GM12865 (cell line): Measurements from ENCODE around the gene SLC25A44.

Experiments used
- DNase-seq: peaks from one replicate; pipeline ENCODE4 v3.0.0; 2010; ENCODE audit warnings: low read depth
- H3K4me3 ChIP-seq: 2 replicates; pipeline ENCODE4 v1.5.1; 2011; ENCODE audit warnings: mild to moderate bottlenecking, low read depth, low read length, control low read depth
- TF ChIP-seq, protein P1 (sequence below): IDR thresholded peaks from 2 replicates; pipeline ENCODE4 v1.5.1; 2011; ENCODE audit warnings: low read length, control low read depth, low read depth, inconsistent platforms; ENCODE audit not compliant: insufficient read depth; ENCODE audit errors: missing control alignments

Gene SLC25A44

GRCh38 chr1:156149374-156150332 lies 44.3 kb upstream of the SLC25A44 start:
- peak; percentile 93 for DNase-seq
- H3K4me3 ChIP-seq = peak overlapping the region; percentile 55
- TF ChIP-seq, protein P1, sequence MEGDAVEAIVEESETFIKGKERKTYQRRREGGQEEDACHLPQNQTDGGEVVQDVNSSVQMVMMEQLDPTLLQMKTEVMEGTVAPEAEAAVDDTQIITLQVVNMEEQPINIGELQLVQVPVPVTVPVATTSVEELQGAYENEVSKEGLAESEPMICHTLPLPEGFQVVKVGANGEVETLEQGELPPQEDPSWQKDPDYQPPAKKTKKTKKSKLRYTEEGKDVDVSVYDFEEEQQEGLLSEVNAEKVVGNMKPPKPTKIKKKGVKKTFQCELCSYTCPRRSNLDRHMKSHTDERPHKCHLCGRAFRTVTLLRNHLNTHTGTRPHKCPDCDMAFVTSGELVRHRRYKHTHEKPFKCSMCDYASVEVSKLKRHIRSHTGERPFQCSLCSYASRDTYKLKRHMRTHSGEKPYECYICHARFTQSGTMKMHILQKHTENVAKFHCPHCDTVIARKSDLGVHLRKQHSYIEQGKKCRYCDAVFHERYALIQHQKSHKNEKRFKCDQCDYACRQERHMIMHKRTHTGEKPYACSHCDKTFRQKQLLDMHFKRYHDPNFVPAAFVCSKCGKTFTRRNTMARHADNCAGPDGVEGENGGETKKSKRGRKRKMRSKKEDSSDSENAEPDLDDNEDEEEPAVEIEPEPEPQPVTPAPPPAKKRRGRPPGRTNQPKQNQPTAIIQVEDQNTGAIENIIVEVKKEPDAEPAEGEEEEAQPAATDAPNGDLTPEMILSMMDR = no peak

- peak; percentile 38 for DNase-seq
- TF ChIP-seq, protein P1 = no peak
- peak overlapping the region; percentile 55 for H3K4me3 ChIP-seq
Measured at GRCh38 chr1:156150333-156151011, 43.4 kb upstream of the SLC25A44 start.

DNA sequence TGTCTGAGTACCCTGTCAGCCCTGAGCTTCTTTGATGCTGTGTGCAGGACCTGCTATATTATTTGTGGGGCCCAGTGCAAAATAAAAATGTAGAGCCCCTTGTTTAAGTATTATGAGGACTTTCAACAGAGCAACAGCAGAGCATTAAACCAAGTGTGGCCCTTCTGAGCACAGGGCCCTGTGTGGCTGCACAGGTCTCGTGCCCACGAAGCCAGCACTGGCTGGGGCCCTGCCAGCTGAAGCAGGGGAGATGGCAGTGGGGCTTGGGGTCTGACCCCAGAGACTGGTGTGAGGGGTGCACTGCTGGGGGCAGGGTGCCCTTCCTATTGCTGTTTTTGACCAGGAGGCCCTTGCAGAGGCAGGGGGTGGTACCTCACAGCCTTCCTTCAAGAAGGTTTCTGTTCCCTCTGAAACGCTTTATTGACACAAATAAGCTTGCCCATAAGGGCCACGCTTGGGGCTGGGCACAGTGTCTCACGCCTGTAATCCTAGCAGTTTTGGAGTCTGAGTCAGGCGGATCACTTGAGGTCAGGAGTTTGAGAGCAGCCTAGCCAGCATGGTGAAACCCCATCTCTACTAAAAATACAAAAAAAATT lies 42.7 kb upstream of the SLC25A44 start:
- TF ChIP-seq, protein P1 = no peak
- DNase-seq = peak; percentile 79
- peak overlapping the region; percentile 55 for H3K4me3 ChIP-seq

DNA sequence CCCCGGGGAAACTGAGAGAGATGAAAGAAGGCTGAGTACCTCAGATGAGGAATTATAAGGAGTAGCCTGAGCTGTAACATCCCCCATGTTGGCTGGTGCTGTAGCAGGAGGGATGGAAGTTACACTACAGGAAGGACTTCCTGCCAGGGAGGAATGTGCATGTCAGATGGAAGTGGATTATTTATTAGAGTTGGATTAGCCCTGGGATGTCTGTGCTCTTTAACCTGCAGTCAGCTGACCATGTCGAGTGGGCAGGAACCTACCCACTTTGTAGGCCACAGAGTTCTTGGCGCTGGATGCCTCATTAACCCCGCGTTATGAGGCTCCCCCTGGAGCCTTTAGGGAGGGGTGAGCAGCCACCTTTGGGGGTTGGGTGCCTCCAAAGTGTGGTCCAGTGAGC lies 41.3 kb upstream of the SLC25A44 start:
- TF ChIP-seq, protein P1 = no peak
- peak; percentile 9 for DNase-seq
- no peak overlapping the region for H3K4me3 ChIP-seq

- TF ChIP-seq, protein P1 = no peak
- peak within 1 kb of the TSS; percentile 84 for H3K4me3 ChIP-seq
- no peak for DNase-seq
Measured at GRCh38 chr1:156153362-156153761, 40.5 kb upstream of the SLC25A44 start, which contains the start of gene SEMA4A. Gene SEMA4A (plus strand): TSS chr1:156153585. CDS start chr1:156154579, 994 bp downstream.

DNA sequence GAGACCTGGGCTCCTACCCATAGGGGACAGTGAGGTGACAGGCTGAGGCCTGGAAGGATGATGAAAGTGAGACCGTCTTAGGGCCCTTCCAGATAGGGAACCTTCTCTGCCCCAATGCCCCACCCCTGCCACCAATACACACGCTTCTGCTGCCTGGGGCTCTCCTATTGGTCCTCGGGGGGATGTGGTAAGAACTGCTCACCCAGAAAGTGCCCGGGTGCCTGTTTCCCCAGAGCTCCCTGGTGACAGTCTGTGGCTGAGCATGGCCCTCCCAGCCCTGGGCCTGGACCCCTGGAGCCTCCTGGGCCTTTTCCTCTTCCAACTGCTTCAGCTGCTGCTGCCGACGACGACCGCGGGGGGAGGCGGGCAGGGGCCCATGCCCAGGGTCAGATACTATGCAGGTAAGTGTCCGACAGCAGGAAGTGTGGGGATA lies 39.6 kb upstream of the SLC25A44 start:
- DNase-seq = peak; percentile 94
- TF ChIP-seq, protein P1 = no peak
- H3K4me3 ChIP-seq = peak overlapping the region; percentile 84
